HG03064 (cell line): ENCODE data around the gene EDC3.
"Not testable (repeated sequence)": the region's sequence is repeated elsewhere in the genome, so short reads cannot be mapped to it uniquely, and the experiment has no call there.

Experiments used
- ATAC-seq: cut with Tn5 transposase; IDR thresholded peaks from one replicate; pipeline ENCODE4 v1.9.1; 2021; ENCODE audit warnings: low read depth; ENCODE audit not compliant: unreplicated experiment

The EDC3 gene, protein sequence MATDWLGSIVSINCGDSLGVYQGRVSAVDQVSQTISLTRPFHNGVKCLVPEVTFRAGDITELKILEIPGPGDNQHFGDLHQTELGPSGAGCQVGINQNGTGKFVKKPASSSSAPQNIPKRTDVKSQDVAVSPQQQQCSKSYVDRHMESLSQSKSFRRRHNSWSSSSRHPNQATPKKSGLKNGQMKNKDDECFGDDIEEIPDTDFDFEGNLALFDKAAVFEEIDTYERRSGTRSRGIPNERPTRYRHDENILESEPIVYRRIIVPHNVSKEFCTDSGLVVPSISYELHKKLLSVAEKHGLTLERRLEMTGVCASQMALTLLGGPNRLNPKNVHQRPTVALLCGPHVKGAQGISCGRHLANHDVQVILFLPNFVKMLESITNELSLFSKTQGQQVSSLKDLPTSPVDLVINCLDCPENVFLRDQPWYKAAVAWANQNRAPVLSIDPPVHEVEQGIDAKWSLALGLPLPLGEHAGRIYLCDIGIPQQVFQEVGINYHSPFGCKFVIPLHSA

DNA sequence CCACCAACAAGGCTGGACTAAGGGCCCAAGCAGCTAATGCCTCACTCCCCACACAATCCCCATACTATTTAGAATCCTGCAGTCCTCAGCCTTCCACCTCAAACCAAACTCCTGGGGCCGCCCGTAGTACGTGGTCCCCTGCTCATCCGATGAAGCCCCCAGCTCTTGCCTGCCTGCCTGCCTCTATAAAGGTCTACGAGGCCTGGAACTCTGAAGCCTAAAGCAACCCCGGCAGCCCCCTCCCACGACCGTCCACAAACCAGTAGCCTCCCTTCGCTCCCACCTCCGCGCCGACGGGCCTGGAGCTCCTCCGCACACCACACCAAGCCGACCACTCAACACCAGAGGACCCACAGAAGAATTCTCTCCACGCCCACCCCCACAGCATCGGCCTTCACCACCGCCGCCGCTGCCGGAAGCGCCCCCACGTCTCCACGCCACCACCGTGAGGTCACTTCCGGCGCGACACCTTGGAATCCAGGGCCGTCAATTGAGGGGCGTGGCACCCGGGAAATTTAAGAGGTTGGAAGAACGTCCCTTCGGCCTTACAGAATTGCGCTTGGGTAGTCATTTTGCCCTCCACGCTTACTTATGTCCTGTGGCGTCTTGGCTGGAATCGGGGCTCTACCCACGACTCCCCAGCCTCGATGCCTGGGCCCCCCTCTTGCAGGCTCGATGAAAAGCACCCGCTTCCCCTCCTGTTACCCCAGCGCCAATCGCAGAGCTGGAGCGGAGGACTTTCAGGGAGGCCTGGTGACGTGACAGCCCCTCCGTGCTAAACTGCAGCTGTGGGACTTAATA lies at the start of gene EDC3:
EDC3 (minus strand) TSS at position 428 of the 801 bp plus-strand sequence. CDS start 20,900 bp downstream, outside the sequence.
- ATAC-seq, result peak; percentile 86

DNA sequence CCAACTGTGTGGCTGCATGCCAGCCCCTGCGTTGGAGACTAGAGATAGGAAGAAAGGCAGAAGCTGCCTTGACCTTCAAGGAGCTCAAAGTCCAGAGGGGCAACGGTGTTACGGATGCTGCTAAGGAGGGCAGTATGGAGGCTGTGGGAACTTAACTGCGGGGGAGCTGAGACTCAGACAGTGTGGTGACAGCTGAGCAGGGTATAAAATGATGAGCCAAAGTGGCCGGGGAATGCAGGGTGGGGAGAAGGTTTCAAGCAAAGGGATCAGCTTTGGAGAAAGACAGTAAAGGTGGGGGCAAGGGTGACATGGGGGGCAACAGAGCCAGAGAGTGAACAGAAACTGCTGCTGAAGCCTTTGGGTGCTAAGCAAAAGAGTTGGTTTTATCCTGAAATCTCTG lies 46.6 kb upstream of the EDC3 start:
- no peak for ATAC-seq

DNA sequence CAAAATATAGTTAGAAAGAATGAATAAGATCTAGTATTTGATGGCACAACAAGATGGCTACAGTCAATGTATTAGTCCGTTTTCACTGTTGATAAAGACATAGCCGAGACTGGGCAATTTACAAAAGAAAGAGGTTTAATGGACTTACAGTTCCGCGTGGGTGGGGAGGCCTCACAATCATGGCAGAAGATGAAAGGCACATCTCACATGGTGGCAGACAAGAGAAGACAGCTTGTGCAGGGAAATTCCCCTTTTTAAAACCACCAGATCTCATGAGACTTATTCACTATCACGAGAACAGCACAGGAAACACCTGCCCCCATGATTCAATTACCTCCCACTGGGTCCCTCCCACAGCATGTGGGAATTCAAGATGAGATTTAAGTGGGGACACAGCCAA lies 42.4 kb upstream of the EDC3 start:
- not testable (repeated sequence) for ATAC-seq

DNA sequence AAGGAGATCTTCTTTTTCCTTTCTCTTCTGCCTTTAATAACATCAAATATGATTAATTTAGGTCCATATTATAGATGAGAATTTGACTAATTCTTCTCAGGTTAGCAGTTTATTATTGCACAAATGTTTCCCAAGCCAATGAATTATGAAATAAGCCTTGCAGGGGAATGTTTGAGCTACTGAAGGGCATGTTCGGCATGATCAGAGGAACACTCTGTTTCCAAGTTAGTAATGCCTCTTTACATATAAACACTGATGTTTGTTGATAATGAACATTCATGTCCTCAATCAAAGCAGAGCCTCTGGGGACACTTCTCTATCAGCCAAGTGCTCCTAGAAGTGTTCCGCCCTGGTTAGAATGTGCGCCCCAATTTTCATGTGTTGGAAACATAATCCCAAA lies 39.5 kb upstream of the EDC3 start:
- ATAC-seq, result no peak

DNA sequence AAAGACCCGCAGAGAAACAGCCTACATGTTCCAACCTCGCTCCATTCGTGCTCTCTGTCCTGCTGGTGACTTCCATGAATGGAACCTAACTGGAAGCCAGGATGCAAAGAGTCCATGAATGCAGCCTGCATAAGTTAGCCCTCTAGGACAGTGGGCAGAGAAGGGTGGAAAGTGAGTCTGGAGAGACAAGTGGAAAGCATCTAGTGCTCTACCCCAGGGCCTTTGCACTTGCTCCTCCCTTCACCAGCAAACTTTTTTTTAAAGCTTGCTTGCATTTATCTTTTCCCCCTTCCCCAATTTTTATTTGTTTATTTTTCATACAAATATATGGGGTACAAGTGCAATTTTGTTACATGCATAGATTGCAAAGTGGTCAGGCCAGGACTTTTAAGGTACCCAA lies 37.4 kb upstream of the EDC3 start:
- ATAC-seq, result no peak

DNA sequence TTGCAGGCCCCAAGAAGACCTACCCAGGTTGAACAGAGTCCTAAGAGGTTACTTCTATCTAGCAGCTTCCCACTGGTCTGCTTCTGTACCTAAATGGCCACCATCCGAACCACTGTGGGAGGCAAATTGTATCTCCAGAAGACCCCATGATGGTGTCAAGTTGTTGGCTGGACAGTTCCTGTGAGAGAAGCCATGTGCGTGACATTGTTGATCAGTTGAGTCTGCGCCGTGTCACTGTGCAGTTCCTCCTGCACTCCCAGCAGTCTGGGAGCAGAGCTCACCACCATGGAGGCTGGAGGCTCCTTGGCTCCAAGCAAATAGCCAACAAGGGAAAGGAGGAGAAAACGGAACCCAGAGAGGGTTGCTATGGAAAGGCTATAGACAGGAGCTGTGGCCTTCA lies 37.0 kb upstream of the EDC3 start:
- no peak for ATAC-seq

DNA sequence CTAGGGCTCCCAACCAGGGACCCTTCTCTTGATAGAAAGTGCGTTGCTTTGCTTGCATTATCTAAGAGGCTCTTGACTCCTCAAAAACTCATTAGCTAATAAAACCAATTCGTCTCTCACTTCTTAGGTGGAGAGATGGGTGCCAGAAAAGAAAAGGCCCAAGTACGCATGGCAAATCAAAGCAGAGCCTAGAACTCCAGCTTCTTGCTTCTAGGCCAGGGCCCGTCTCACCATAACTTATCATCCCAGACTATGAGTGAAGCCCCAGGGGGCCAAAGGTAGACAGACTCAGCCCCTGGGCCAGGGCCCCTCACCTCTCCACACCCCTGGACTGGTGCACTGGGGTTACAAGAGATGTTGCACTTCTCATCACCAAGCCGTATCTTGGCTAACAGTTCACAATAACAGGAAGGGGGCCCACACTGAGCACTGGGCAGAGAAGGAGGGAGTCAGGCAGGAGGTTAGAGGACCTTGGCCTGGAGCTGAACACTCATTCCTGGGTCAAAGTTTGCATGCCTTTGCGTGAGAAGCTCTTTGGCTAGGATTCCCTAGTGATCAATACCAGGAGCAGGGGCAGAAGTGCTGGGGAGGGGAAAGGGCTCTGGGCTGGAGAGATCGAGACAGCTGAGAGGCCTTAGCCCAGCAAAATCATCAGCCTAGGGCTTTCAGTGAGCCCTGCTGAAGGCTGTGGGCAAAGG lies 34.9 kb upstream of the EDC3 start:
- no peak for ATAC-seq

DNA sequence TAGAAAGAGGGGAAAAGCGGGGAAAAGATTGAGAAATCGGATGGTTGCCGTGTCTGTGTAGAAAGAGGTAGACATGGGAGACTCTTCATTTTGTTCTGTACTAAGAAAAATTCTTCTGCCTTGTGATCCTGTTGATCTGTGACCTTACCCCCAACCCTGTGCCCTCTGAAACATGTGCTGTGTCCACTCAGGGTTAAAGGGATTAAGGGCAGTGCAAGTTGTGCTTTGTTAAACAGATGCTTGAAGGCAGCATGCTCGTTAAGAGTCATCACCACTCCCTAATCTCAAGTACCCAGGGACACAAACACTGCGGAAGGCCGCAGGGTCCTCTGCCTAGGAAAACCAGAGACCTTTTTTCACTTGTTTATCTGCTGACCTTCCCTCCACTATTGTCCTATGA lies 33.5 kb upstream of the EDC3 start:
- ATAC-seq, result not testable (repeated sequence)

DNA sequence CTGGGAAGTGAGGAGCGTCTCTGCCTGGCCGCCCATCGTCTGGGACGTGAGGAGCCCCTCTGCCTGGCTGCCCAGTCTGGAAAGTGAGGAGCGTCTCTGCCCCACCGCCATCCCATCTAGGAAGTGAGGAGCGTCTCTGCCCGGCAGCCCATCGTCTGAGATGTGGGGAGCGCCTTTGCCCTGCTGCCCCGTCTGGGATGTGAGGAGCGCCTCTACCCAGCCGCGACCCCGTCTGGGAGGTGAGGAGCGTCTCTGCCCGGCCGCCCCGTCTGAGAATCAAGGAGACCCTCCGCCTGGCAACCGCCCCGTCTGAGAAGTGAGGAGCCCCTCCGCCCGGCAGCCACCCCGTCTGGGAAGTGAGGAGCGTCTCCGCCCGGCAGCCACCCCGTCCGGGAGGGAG lies 32.9 kb upstream of the EDC3 start:
- not testable (repeated sequence) for ATAC-seq

DNA sequence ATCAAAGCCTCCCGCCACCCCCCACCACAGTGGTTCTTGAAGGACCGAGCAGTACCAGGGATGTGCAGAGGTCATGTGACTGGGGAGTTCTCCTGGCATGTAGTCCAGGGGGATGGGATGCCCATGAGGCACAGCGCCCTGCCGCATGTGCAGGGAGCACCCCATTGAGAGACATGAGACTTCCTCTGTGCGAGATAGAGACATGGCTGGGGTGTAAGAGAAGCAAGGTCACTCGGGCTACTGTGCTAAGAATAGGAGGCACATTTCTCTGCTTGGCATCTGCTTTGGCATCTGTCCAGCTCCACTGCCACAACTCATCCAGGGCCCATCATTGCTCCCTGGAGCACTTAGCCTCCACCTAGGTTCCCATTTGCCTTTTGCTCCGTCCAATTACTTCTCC lies 31.9 kb upstream of the EDC3 start:
- ATAC-seq, result no peak

DNA sequence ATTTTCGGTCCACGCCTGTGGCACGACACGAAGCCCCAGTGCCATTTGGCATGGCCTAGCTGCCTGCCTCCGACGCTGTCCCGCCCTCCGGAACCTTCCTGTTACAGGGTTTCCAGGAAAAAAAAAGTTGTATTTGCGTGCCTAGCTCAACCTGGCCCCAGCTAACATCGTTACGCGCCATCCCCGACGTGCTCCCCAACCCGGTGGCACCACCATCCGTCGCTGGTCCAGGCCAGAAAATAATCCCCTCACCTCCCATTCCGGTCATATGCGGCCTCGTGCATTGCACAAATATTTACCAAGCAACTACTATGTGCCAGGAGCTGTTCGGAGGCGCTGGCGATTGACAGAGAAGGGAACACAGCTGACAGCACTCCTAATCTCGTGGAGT lies 30.9 kb upstream of the EDC3 start:
- no peak for ATAC-seq

DNA sequence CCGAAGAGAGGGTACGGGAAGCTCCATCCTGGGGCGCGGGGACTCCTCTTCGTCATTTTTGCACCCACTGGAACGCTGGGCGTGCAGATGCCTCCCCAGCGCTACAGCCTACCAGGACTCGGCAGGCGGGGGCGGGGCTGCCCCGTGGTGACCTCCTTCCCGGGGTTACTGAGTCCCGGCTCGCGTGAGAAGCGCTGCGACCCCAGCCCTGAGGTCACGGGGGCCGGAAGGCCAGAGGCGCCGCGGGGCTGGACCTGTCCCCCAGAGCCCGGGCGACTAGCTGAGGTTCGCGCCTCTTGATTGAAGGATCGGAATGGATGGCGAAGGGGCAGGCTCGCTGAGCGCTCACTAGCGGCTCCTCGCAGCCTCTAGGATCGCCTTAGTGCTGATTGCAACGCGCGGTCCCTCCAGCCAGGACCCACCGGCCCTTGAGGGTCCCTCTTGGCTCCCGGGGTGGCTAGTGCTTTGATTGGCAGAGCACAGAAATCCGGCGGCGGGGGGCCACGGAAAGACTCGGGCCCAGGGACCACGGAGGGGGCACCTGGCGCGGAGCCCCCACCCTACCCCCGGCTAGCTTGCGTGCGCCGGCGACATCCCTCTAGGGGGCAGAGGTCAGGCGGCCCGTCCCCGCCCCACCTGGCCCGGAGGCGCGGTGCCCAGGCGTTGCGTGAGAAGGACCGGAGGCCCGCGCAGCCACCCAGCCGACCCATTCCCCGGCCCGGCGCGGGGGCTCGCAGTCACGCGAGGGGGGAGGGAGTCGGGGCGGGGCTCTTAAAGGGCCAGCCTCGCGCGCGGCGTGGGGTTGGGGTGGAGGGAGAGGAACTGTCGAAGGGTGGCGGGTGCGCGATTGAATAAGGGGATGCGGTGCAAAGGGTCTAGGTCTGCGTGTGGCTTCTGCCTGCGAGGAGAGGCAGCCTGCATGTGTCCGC lies 30.3 kb upstream of the EDC3 start:
- no peak for ATAC-seq

DNA sequence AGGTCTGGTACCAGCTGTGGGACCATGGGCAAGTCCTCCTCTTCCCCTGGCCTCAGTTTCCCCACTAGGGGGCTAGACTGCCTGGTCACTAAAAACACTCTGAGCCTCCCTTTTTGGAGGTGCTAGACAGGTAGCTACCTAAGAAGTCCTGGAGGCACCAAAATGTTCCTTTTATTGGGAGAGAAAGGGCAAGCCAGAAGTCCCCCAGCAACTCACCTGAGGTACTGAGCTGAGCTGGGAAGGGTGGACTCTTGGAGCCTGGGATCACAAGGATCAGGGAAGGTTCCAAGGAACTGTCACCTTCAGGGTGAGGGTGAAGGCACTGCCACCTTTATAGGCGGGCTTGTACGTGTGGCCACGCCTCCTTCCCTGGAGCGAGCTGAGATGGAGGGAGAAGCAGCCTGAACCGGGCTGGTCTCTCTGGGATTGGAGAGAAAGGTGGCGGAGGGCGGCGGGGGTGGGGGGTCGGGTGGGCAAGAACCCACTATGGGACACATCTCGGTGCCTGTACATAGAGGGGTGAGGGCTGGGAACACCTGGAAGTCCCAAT lies 29.5 kb upstream of the EDC3 start, which contains the start of gene CYP1A1:
CYP1A1 (minus strand) TSS at position 304 of the 550 bp plus-strand sequence. CDS start 2,431 bp downstream, outside the sequence.
- ATAC-seq, result no peak

DNA sequence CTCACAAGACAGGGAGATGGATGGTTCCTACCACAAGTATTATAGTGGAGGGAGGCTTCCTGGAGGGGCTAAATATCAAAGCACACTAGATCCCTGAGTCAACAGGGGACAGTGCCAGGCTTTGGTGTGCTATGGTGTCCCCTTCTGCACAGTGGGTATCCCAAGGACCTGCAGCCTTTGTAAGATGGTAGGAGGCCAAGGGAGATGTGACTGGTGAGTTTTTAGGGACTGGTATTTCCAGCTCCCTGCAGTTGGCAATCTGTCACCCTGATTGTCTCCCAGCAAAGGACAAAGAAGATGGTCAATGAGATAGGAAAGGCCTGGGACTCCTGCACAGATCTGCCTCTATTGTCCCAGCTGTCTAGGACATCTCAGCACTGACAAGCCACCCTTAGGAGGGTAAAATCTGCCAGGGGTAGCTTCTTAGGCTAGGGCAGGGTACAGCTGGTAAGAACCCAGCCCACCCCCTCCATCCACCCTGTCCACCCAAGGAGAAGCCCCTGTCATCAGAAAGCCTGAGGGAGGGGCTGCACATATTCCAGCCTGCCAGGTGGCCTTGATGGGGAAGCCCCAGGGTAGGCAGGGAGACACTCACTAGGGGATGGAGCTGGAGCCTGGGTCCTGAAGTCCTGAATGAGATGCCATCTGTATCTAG lies 28.9 kb upstream of the EDC3 start:
- ATAC-seq, result no peak

DNA sequence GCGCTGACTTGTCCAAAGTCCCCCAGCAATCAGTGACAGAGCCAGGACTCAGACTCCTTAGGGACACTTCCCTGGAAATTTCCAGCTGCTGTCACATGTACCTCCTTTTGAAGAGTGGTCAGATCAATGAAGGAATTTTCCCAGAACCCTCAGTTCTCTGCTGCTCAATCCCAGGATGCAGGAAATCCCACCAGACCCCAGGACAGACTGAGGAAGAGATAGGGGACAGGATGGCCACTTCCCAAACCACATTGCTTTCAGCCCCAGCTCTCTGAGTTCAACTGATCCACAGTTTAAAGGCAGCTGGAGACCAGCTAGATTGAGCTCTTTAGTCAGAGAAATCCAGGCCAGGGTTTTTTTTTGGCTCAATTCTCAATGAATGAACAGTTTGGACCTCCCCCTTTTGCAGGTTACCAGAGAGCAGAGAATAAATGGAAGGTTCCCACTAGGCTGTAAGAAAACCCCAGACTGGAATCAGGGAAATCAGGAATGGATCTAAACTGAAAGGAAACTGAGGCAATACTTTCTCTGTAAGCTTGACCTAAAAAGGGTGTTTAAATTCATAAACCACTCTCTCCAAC lies 28.0 kb upstream of the EDC3 start:
- ATAC-seq, result no peak

DNA sequence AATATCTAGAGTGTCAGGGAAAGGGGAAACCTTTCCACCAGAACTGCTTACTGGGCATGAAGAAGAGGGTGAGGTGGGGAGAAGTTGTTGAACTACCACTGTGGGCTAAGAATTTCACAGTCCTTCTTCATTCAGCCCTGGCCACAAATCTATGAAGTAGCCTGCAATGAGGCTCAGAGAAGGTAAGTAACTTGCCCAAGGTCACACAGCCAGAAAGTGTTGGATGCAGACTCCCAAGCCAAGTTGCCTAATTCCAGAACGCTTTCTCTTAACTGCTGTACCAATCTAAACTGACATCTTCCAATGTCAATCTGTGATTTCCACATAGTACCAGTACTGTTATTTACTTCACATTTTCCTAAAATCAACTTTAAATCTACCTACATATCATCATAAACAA lies 27.4 kb upstream of the EDC3 start:
- no peak for ATAC-seq

DNA sequence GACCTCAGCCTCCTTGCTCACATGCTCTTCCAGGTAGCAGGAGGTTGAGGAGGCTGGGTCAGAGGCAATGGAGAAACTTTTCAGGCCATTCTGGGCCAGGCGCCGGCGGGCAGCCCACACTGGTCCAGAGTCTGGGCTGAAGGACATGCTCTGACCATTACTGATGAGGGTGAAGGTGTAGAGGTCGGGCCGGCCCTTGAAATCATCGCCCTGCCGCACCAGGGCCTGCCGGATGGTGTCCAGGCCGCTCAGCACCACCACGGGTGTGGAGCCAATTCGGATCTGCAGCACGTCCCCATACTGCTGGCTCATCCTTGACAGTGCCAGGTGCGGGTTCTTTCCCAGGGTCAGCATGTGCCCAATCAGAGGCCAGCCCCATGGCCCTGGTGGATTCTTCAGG lies 26.8 kb upstream of the EDC3 start:
- ATAC-seq, result no peak

DNA sequence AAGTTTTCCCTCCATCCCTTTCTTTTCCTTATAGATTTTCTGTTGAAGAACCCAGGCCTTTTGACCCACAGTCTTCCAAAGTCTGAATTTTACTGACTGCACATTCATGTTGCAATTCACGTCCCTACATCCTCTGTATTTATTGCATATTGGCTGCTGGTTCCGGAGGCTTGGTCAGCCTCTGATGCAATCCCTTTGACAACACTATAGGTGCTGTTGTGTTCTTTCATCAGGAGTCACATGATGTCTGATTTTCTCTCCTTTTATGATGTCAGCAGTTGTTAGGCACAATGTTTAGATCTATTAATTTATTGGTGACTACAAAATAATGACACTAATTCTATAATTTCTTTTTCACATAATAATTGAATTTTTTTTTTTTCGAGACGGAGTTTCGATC lies 20.8 kb upstream of the EDC3 start:
- no peak for ATAC-seq

DNA sequence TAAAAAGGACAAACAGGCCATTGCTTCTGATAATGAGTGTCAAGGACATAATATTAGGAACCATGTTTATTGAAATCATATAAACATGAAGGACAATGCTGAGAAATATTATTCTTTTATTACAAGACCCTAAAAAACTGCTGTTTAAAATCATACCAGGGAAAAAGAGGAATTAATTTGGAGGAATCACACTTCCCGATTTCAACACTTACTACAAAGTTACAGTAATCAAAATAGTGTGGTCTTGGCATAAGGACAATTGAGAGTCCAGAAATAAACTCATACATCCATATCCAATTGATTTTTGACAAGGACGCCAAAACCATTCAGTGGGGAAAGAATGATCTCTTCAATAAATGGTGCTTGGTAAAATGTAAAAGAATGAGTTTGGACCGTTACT lies 16.5 kb upstream of the EDC3 start:
- no peak for ATAC-seq
